ENCODE data around the gene XKR8. TPM values are rescaled to one million over a fixed set of nuclear protein-coding genes. Genes with fewer than 3 reads are reported as not detected.

XKR8 gene
- total and polyA plus RNA-seq, 2 of the 4 experiments (the other 2 are of a cell fraction) = 1.1 to 10.7 TPM

DNA sequence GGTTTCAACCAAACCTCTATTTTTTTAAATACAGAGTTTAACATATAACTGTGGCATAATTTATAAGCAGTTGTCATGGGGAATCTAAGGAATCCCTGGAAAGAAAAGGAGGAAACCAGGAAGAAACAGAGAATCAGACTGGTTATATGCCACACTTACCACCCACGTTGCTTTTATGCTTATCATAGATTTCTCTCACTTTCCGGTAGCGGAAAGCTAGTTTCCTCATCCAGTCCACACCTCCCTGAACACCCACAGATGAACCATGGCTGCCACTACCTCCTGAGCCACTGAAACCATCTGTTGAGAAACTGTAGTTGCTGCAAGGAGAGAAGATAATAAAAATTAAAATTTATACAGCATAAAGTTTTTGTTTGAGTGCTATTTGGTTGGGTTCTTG lies 33.5 kb downstream of the XKR8 start:
- Histone ChIP-seq H3K18ac (ENCODE audit: low read depth, low read length) (no peak overlapping the region), H2AK5ac (ENCODE audit: low read depth, low read length) (no peak overlapping the region)
- intact Hi-C loops (cut with micrococcal nuclease) = loop anchor here (5.0 kb wide), 1 partner anchor 214 kb away; no protein-coding TSS in a partner anchor

More for the DNA sequence above, 33.5 kb downstream of the XKR8 start:
- Histone ChIP-seq H2BK120ac (ENCODE audit: low read depth, low read length) (no peak overlapping the region), H3K9me1 (ENCODE audit: insufficient read depth, low read length) (peaks cover 4% of the 10 kb centered on the region; the same call in 1 of the 2 replicates), H4K5ac (ENCODE audit: low read depth, low read length) (no peak overlapping the region), H3K4ac (ENCODE audit: low read depth, low read length) (no peak overlapping the region), H3K4me1 (ENCODE audit: control insufficient read depth, insufficient read depth, low read length) (no peaks in the 10 kb centered on the region), H3K9ac (ENCODE audit: low read depth, low read length) (no peak overlapping the region), H2AFZ (replicated peaks; ENCODE audit: low read length, poor library complexity) (no peak overlapping the region), H3K56ac (ENCODE audit: extremely low read depth, insufficient read depth, low read length) (no peak overlapping the region), H3K79me1 (ENCODE audit: low read depth in 1 of 2, low read length in 2 of 2) (peaks cover 3 to 5% of the 10 kb centered on the region in 2 experiments; a peak in 3 of 4 replicates), H3K14ac (replicated peaks; ENCODE audit: low read depth, low read length) (no peak overlapping the region), H3K9me3 (ENCODE audit: control insufficient read depth, insufficient read depth, low read length) (no peaks in the 10 kb centered on the region), H2AK9ac (replicated peaks; ENCODE audit: low read depth, low read length, poor library complexity) (no peak overlapping the region), H3K23ac (ENCODE audit: low read depth, low read length) (no peak overlapping the region), H2BK15ac (ENCODE audit: low read depth, low read length) (no peak overlapping the region), H2BK20ac (ENCODE audit: low read depth, low read length) (no peak overlapping the region), H4K8ac (ENCODE audit: low read depth in 2 of 2, low read length in 2 of 2) (no peak overlapping the region), H4K20me1 (ENCODE audit: insufficient read depth, low read length) (no peaks in the 10 kb centered on the region), H3K4me3 (ENCODE audit: insufficient read depth, low read depth, low read length) (no peak overlapping the region), H3K27ac (ENCODE audit: insufficient read depth, low read length) (no peak overlapping the region), H3K4me2 (ENCODE audit: low read depth, low read length) (no peak overlapping the region), H2BK5ac (ENCODE audit: low read depth, low read length, poor library complexity, severe bottlenecking) (no peak overlapping the region), H3K36me3 (ENCODE audit: control insufficient read depth, insufficient read depth, low read length) (peaks cover 24% of the 10 kb centered on the region), H3K27me3 (ENCODE audit: control insufficient read depth, insufficient read depth, low read length) (no peaks in the 10 kb centered on the region), H4K91ac (ENCODE audit: insufficient read depth, low read depth, low read length) (no peak overlapping the region)
- ChIA-PET CTCF (no interaction called here), POLR2A (ENCODE audit: unreplicated experiment) (no interaction called here)
- WGBS, 2 experiments (ENCODE audit: extremely low coverage in 2 of 2, insufficient read length in 1 of 2) = no CpG with 5 or more reads among the region's 3 CpGs
- no peak for DNase-seq
- BruUV-seq (replicated peaks) = no TSS peak
- ATAC-seq (ENCODE audit: low read depth) = no peak
- dilution Hi-C loops (cut with HindIII; ENCODE audit: low sequenced_read_pairs, unreplicated experiment) = no loop called here
- TF ChIP-seq CEBPB (IDR thresholded peaks at IDR 0.05; ENCODE audit: low read depth, low read length) (no peak), CHD1 (IDR thresholded peaks at IDR 0.05; ENCODE audit: low read depth, low read length) (no peak), MXI1 (IDR thresholded peaks at IDR 0.05; ENCODE audit: borderline replicate concordance, low read depth, low read length) (no peak), RAD21 (IDR thresholded peaks at IDR 0.05; ENCODE audit: low read length) (no peak), CTCF (conservative IDR thresholded peaks at IDR 0.05; ENCODE audit: low read depth, low read length) (no peak), MAZ (IDR thresholded peaks at IDR 0.05; ENCODE audit: borderline replicate concordance, low read depth, low read length) (no peak), NFE2L2 (IDR thresholded peaks at IDR 0.05; ENCODE audit: low read depth, low read length) (no peak), MAFK (IDR thresholded peaks at IDR 0.05; ENCODE audit: low read depth, low read length) (no peak), RFX5 (IDR thresholded peaks at IDR 0.05; ENCODE audit: low read depth, low read length) (no peak), BHLHE40 (IDR thresholded peaks at IDR 0.05; ENCODE audit: low read depth, low read length) (no peak)
- TF ChIP-seq, protein P1, sequence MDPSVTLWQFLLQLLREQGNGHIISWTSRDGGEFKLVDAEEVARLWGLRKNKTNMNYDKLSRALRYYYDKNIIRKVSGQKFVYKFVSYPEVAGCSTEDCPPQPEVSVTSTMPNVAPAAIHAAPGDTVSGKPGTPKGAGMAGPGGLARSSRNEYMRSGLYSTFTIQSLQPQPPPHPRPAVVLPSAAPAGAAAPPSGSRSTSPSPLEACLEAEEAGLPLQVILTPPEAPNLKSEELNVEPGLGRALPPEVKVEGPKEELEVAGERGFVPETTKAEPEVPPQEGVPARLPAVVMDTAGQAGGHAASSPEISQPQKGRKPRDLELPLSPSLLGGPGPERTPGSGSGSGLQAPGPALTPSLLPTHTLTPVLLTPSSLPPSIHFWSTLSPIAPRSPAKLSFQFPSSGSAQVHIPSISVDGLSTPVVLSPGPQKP (IDR thresholded peaks at IDR 0.05; ENCODE audit: borderline replicate concordance, low read depth, low read length) = no peak
- in situ Hi-C loops (cut with MboI; ENCODE audit: low sequenced_read_pairs) = no loop called here

Data from IMR-90 (cell line).